ENCODE results near the gene PCIF1.

The PCIF1 gene

GRCh38 chr20:45904583-45905504, 29.6 kb upstream of the PCIF1 start:
- DNase-seq (ENCODE audit: low read depth): no peak

- DNase-seq (ENCODE audit: low read depth): no peak
Observed at GRCh38 chr20:45905505-45906079, 28.9 kb upstream of the PCIF1 start.

DNA sequence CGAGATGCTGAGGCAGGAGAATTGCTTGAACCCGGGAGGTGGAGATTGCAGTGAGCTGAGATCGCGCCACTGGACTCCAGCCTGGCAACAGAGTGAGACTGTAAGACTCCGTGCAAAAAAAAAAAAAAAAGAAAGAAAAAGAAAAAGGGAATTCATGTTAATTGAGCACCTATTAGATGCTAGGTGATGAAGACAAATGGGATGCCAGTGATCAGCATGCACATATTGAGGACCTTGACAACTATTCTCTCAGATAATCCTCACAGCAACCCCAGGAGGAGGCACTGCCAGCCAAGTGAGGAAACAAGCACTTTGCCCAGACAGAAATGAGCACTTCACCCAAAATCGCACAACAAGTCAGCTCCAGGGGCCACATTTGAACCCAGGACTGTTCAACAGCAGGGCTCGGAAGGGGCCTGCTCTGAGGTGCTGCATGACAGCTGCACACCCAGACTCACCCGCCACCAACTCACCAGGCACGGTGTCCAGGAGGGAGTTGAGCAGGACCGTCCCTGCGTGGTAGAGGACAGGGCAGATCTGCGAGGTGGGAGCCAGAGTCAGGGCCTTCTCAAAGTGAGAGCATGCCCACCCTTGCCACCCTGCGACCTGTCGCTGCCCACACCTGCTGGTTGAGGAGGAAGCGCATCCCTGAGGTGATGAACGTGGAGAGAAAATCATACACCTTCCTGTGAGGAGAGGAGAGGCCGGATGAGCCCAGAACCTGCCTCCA, 27.1 kb upstream of the PCIF1 start:
- no peak for DNase-seq (ENCODE audit: low read depth)

DNA sequence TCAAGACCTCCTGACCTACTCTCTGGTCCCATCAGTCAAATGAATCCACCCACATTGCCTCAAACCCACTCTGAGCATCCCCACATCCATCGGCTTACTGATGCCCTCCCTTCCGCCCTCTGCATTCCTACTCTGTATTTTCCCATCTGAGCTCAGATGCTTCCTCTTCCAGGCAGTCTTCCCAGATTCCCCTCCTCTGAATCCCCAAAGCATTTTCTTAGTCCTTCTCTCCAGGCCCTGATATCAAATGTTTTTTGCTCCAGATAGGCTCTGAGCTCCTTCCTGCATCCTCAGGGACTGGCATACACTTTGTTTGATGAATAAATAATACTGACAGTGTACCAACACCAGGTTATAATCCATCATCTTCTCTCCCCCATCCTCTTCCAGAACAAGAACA, 26.4 kb upstream of the PCIF1 start:
- DNase-seq (ENCODE audit: low read depth): no peak

DNA sequence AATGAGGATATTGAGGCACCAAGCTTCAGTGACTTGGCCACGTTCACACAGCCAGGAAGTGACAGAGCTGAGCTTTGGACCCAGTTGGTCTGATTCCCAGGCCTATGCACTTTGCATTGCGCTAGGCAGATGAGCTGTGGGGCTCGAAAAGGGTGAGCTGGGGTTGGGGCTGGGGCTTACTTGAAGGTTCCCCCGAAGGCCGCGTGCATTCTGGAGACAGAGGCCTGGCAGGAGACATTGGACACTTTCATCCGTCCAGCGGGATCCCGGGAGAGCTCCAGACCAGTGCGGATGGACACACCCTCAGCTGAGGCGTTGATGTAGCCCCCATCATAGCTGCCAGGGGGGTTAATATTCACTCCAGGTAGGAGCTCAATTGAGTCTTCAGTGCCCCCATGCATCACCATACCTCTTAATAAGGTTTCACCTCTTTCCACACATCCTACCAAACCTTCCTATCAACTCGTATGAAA, 25.1 kb upstream of the PCIF1 start:
- DNase-seq (ENCODE audit: low read depth): no peak

GRCh38 chr20:45909817-45910669, 24.4 kb upstream of the PCIF1 start:
- no peak for DNase-seq (ENCODE audit: low read depth)

DNA sequence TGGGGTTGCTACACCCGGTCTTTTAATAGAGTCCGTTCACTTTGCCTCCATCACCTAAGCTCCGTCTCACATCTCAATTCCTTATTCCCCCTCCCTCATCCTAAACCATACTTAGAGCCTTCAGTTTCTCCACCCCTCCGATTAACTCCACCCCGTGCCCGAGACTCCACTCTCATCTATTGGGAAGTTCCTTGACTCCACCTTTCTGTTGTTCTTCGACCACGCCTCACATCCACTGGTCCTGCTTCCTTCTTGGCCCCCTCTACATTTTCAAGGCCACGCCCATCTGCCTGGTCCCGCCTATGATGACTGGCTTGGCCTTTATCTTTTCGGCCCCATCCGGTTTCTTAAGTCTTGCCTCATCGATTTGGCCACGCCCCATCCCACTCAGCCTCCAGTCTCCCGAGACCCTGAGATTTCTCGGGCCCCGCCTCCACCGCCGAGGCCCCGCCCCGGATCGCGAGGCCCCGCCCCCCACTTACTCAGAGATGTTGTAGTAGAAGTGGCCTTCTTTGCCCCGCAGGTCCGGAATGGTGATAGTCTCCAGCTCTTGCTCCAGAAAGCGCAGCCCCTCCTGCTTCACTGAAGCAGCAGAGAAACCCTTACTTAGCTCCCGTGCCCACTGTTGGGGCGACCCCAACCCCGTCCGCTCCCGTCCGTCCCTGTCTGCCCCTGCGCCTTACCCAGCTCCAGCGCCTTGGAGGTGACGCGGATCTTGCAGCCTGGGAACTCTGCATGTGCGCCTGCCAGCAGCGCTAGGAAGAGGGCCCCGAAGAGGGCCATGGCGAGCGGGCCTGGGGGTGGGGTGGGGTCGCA, 23.6 kb upstream of the PCIF1 start:
- DNase-seq (ENCODE audit: low read depth): peak; percentile 69

DNA sequence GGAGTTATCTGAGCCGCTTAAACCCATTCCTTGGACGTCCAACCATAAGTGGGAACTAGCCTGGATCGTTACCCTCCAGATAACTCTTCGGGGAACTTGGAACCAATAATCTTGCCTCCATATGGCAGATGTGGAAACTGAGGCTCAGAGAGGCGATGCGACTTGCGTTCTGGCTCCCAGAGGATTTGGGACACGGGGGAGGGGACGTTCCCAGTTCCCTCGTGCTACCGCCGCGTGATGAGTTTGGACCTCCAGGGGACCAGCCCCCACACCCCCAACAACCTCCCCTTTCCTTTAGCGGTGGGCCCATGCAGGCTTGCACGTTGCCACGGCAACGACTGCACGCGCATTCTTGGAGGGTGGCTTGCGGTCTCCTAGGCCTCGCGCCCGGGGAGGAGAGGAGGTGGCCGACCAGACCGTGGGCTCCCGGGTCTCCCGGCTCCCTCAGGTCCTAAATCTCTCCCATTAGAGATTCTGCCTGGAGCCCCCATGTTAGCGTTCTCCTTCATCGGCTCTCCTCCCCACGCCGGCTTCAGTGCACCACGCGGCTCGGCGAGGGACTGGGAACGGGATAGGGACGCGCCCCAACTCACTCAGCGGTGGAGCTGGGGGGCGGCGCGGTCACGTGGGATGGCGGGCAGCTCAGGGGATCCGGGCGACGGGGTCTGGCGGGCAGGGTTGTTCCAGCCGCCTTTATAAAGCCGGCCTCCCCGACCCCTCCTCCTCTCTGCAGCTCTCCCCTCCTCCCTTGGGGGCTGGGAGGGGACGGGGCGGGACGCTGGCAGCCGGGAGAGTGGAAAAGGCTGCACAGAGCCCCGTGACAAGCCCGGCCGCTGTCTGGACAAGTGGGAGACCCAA, 22.8 kb upstream of the PCIF1 start, which contains the start of gene PLTP:
Gene PLTP (minus strand): TSS at position 670 of the 858 bp plus-strand sequence. CDS start 703 bp downstream, outside the sequence.
- no peak for DNase-seq (ENCODE audit: low read depth)

GRCh38 chr20:45912344-45912682, 22.2 kb upstream of the PCIF1 start:
- DNase-seq (ENCODE audit: low read depth): no peak

DNA sequence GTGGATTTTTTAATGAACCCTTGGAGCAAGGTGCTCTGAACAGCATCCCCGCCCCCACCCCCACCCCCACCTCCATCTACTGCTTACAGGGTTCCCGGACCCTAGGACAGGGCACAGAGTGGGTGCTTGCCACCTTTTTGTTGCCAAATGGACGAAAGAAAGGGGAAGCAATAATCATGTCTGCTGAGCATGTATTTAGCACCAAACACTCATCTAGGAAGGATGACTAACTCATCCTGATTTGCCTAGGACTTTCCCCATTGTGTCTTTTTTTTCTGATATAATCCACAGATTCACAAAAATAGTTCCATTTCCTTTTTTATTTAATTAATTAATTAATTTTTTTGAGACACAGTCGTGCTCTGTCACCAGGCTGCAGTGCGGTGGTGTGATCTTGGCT, 21.4 kb upstream of the PCIF1 start:
- DNase-seq (ENCODE audit: low read depth): no peak

- no peak for DNase-seq (ENCODE audit: low read depth)
Observed at GRCh38 chr20:45917790-45918141, 16.7 kb upstream of the PCIF1 start.

GRCh38 chr20:45918182-45918737, 16.2 kb upstream of the PCIF1 start:
- DNase-seq (ENCODE audit: low read depth): no peak

DNA sequence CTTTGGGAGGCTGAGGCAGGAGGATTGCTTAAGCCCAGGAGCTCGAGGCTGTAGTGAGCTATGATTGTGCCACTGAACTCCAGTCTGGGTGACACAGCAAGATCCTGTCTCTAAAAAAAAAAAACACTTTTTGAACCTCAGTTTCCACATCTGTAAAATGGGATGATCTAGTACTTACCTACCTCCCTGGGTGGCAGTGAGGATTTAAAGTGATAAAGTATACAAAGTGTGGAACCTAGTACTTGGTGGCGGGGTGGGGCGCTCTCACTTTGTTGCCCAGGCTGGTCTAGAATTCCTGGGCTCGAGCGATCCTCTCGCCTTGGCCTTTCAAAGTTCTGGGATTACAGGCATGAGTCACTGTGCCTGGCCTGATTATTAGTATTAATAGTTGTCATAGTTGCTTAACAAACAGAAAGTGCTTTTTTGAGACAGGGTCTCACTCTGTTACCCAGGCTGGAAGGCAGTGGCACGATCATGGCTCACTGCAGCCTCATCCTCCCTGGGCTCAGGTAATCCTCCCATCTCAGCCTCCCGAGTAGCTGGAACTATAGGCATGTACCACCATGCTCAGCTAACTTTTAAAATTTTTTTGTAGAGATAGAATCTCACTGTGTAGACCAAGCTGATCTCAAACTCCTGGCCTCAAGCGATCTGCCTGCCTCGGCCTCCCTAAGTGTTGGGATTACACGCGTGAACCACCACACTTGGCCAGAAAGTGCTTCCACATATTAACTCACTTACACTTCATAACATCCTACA, 15.5 kb upstream of the PCIF1 start:
- no peak for DNase-seq (ENCODE audit: low read depth)

GRCh38 chr20:45919542-45920399, 14.7 kb upstream of the PCIF1 start:
- no peak for DNase-seq (ENCODE audit: low read depth)

DNA sequence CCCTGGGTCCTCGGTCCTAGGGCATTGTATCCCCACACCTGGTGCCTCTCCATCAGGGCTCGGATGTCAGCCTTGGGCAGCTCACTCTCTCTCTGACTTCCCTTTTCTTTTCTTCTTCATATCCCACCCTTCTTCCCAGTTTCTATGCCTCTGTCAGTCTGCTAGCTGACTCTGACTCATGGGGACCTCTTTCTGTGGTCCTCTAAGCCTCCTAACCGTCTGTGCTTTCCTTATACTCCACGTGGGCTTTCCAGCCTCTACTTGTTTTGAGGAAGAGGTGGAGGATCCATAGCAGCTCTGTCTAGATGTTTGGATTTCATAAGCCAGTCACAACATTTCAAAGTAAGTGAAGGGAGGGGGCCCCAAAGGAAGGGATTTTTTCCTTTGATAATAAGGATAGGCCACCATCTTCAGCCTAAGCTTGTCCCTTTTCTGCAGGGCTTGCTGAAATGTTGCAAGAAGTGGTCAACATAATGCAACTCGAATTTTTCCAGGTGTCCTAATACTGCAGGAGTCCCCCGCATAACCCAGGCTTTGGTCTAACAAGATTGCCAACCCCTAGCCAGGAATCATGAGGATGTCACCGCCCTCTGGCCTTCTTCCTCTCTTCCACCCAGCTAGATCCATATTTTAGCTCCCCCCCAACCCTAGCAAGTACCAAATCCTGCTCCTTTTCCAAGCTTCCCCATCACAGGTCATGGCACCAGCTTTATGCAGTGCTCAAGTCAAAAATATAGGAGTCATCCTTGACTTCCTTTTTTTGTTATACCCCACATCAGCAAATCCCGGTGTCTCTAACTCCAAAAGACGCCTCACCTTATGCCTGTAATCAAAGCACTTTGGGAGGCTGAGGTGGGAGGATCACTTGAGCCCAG, 13.8 kb upstream of the PCIF1 start:
- no peak for DNase-seq (ENCODE audit: low read depth)

GRCh38 chr20:45921337-45922189, 12.9 kb upstream of the PCIF1 start:
- no peak for DNase-seq (ENCODE audit: low read depth)

Data from T follicular helper cell (primary cell).